KG1 (cell line): ENCODE measurements around the gene TMEM60.
"Not testable (repeated sequence)": the region's sequence is repeated elsewhere in the genome, so short reads cannot be mapped to it uniquely, and the experiment has no call there.

Experiments
- DNase-seq: peaks from one replicate; lab custom pipeline; 2025; lab: John Stamatoyannopoulos, UW

Gene TMEM60, protein sequence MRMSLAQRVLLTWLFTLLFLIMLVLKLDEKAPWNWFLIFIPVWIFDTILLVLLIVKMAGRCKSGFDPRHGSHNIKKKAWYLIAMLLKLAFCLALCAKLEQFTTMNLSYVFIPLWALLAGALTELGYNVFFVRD

DNA sequence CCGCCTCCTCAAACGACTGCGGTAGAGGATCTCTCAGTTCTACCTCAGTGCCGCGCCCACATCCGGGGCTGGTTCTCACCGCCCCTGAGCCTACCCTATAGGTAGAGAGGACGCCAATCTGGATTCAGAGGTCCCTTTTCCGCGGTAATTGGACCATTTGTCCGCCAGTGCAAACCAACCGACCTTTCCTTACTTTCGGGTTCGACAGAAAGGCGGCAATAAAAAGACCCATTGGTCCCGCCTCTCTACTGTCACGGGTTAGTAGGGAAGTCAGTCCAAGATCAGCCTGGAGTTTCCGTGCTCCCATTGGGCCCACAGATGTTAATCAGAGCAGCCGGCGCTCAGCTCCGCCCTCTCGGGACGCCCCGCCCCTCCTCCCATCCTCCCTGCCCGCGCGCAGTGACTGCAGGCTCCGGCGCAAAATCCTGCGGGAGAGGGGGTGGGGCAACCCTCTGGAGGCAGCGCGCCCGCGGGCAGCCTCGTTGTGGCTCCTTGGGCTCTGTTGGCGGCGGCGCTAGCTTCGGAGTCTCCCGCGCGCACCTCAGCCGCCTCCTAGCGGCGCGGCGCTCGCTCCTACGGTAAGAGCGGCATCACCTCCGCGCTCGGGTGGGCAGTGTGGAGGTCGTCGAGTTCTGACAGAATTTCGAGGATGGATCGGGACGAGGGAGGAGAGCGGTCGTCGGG is at the start of gene TMEM60, which contains the start of gene PHTF2:
TMEM60 (minus strand) TSS at position 41 of the 684 bp plus-strand sequence. CDS start 4,061 bp downstream, outside the sequence.
PHTF2 (plus strand) TSS at position 380 of the 684 bp plus-strand sequence.
- peak; percentile 91 for DNase-seq

DNA sequence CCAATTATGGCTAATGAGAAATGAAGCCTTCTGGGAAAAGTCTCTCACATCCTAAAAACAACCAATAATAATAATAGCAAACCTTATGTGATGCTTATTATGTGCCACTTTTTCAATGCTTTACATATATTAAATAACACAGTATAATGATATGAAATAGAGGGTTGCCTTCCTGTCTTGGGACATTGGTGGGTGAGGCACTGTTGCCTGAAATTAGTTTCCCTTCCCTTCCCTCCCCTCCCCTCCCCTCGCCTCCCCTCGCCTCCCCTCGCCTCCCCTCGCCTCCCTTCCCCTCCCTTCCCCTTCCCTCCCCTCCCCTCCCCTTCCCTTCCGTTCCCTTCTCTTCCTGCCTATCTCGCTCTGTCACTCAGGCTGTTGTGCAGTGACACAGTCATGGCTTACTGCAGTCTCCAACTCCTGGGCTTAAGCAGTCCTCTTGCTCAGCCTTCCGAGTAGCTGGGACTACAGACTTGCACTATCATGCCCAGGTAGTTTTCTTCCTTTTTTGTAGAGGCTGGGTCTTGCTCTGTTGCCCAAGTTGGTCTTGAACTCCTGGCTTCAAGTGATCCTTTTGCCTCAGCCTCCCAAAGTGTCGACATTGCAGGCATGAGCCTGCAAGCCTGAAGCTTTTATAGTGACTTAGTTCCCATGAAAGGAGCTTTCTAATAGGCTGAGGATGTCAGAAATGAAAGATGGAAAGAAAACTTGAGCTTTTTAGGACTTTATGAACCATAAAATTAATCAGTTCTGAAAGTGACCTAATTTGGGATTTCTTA is 48.3 kb upstream of the TMEM60 start:
- no peak for DNase-seq

DNA sequence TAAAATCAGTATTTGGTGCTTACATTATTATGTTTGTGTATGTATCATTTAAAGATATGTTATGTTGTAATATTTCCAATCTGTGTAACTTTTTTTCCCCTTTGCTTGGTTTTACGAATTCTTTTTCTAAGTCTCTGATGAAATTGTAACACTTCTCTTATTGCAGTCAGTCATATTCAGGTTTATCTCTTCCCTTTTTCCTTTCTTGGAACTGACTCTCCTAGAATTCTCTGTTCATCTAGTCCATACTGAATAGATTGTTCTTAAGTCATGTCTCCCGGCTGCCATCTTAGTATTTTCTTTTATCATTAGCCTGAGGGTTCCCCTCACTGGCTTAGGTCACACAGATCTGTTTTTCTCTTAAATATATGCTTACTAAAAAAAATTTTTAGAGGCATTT is 45.0 kb upstream of the TMEM60 start:
- no peak for DNase-seq

DNA sequence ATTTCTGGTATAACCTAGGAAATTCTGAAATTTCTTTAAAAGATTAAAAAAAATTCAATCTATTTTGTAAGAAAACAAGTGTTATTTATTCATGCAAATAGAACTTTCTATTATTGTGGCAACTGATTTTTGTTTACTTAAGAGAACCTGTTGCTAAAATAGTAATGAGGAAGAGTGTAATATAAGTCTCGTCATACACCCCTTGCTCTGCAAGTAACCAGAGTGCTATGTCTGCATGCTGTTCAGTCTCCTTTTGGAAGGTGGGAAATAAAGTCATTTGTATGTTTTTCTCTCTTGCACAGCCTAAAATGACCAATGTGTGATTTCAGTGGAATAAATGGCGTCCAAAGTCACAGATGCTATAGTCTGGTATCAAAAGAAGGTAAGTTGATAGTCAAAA is 41.7 kb upstream of the TMEM60 start:
- DNase-seq, result no peak

DNA sequence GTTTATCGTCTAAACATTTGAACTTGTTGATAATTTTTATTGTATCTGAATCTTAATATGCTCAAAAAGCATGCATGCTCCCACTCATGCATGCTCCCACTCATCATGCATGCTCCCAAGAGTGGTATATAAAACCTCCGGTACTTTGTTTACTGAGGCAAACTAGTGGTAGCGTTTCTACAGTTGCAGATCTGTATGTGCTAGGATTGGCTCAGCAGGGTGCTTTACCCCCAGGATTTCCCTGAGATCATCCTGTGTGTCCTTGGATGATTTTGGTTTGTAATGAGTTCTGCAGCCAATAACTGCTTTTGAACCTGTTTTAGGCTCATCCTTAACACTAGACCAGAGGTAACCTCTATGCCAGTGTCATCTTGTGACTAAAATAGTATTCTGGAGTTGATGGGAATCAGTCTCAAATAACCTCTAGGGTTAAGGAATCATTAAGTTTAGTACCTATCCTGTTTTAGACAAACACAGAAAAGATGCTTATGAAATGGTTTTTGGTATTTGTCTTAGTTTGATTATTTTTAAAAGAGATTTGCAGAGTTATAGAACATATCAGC is 40.8 kb upstream of the TMEM60 start:
- DNase-seq, result no peak

DNA sequence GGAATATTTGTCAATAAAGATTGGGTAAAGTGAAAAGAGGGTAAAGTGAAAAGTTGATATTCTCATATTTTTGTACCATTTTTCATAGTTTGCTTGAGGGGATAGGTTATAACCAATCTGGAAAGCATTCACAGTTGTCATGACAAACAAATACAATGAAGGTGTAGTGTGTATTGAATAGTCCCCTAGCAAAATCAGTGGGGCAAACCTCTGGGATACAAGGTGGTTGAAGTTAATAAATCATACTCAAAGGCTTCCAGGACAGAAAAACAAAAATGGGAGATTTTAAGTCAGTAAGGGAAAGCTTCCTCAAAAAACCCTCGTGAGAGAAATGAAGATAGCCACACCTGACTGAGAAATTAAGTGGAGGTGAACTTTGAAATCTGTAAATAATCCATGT is 39.7 kb upstream of the TMEM60 start:
- DNase-seq, result no peak

DNA sequence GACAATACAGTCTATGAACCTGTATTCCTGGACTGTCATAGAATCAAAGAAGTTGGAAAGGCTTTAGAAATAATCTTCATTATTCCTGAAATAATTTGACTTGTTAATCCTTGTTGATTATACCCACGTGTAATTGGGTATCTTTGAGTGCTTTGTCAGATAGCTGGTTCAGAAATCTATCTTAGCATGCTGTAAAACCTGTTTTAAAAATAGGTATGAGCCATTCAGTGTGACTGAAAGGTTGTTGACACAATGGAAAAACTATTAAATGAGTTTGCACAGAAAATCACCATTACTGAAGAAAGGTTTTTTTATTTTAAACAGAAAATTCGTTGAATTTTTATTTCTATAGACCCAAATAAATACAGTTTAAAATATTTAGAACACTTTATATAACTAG is 39.0 kb upstream of the TMEM60 start:
- DNase-seq, result no peak

DNA sequence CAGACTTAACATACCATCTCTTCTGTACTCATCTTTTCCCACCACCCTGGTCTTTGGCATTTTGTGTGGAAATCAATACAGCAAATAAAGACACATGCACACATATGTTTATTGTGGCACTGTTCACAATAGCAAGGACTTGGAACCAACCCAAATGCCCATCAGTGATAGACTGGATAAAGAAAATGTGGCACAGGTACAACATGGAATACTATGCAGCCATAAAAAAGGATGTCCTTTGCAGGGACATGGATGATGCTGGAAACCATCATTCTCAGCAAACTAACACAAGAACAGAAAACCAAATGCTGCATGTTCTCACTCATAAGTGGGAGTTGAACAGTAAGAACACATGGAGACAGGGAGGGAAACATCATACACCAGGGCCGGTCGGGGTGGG is 38.2 kb upstream of the TMEM60 start:
- DNase-seq, result not testable (repeated sequence)

DNA sequence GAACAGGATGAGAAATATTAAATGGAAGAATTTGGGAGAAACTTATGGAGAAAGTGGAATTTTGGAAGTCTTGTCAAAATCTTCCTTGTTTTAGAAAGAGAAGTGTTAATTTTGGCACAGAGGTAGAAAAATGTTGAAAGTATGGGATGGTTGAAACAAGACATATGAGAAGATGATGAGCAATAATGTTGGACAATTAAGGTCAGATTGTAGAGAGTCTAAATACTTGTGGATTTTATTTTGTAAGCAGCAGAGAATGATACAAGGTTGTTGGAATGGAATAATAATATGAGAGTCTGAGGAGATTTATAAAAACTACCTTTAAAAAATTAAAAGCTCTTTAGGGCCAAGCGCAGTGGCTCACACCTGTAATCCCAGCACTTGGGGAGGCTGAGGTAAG is 34.9 kb upstream of the TMEM60 start:
- no peak for DNase-seq

DNA sequence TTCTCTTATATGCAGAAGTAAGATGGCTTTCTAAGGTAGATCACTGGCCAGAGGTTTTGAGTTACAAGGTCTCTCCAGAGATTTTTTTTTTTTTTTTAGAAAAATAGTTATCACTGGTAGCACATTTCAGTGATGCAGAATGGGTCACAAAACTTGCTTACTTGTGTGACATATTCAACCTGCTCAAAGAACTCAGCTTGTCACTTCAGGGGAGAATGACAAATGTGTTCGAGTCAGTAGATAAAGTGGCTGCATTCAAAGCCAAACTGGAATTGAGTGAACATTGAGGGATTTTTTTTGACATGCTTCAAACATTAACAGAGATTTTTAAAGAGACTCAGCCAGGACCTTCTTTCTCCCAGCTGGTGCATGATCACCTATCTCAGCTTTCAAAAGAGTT is 33.7 kb upstream of the TMEM60 start:
- no peak for DNase-seq

DNA sequence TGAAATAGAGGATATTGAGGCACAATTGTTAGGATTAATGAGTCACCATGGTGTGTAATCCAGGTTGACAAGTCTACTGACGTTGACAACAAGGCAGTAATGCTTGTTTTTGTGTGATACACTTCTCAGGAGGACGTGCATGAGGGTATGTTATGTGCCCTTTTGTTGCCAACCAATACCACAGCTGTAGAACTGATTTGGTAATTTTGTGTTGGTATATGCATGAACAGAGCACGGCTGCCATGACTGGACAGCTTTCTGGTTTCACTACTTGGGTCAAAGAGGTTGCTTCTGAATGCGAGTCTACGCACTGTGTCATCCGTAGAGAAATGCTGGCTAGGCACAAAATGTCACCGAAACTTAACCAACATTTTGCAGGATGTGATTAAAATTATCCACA is 33.2 kb upstream of the TMEM60 start:
- DNase-seq, result no peak

DNA sequence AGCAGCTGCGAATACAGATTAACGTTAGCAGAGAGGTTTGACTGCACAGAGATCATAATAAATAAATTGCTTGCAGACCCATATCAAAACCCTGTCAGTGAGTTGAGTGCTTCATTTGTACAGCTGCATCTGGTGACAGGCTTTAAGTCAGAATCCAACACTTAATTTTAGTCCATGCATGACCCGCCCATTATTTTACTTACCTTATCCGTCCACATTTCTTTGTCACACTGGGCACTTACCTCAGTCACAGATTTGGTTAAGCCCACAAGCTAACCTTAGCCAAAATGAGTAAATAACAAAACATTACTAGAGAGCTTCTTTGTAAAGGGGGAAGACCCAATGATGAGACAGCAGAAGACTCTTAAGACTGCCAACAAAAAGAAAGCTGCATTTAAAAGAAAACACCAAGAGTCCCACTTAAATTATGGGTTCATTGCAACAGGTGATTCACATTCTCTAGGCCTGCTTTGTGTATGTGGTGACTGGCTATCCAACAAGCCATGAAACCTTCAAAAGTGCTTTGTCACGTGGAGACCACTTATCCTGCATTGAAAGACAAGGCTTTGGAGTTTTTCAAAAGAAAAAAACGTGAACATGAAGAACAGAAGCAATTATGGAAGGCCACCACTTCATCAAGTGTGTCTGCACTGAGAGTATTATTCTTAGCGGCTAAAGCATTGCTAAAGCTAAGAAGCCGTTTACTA is 32.6 kb upstream of the TMEM60 start:
- DNase-seq, result no peak

DNA sequence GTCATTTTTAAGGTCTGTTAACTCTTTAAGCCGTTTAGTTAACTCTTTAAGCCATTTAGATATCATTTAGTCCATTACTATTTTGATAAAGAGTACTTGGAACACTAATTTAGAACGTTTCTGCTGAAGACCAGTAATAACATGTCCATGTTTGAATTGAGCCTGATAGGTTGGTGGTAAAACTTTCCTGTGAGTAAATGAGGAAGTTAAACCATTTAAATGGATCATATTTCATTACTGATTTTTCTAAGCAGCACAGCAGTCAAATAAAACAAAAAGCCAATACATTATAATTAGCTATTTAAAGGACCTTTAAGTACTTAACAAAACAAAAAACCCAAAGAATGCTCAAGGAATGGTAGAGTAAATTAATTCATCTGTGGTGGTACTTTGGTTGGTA is 29.8 kb upstream of the TMEM60 start:
- DNase-seq, result peak; percentile 14

DNA sequence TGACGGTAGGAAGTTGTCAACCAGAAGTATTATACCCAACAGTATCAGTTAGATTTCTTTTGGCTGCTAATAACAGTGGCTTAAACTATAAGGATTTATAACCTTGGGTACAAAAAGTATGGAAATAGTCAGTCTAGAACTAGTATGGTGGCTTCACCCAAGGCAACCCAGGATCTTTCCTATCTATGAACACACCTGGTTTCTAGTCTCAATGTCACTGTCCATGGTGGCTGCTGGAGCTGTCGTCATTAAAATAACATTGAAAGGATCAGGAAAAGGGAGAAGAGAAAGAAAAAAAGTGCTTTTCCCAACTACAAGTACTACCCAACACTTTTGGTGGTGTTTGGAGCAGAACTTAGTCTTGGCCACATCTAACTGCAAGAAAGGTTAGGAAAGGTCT is 28.1 kb upstream of the TMEM60 start:
- DNase-seq, result no peak

DNA sequence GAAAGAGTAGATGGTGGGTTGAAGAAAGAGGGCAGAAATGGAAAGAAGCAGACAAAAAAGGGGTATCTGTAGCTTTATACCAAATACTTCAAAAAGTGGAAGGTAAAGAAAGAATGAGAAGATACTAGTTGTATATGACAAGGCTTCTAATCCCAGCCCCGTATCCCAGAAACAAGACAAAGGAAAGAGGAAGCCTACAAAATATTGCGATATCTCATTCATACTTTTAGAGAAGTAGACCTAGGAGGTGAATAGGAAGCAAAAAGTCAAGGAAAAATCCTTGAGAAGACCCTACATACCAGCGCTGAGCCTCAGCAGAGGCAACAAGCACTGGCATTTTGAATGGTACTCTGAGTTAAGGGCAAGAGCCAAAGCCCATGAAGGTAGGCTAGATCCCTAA is 26.9 kb upstream of the TMEM60 start:
- DNase-seq, result no peak

DNA sequence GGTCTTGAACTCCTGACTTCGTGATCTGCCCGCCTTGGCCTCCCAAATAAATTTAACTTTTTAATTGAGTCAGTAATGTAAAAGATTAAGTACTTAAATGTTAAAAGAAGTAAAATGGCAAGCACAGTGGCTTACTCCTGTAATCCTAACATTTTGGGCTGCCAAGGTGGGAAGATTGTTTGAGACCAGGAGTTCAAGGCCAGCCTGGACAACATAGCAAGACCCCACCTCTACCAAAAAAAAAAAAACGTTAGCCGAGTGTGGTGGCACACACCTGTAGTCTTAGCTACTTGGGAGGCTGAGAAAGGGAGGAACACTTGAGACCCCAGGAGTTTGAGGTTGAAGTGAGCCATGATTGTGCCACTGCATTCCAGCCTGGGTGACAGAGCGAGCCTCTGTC is 26.4 kb upstream of the TMEM60 start:
- DNase-seq, result no peak

DNA sequence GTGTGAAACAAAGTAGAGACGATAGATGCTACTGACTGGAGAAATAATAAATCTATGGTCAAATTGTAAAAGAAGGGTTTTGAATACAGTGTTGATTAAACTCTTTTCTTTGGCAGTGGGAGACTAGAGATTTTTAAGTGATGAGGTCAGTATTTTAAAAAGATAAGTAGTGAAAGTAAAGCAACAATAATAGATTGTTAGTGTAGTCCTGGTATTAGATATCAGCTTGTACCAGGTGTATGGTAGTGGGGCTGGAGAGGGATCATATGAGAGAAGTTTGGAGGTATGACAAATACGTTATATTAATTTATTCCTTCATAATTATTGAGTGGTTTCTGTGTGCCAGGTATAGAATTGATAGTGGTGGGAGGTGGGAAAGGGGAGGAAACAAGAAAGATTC is 25.6 kb upstream of the TMEM60 start:
- no peak for DNase-seq

DNA sequence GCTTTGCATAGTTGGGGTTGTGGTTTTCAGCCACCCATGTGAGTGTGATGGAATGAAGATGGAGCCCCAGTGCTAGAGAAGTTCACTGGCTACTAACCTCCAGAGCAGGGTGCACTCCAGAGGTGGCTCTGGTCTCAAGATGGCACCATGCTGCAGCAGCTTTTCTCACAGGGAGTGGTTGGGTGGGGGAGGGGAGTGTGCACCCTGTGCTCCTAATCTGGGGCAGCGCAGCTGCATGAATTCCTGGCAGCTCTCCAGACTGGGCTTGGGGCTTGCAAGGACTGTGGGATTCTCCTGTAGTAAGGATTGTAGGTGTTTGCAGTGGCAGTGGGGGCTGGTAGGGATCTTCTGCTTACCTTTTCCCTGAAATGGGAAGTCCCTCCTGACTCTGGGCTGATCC is 24.0 kb upstream of the TMEM60 start:
- no peak for DNase-seq

DNA sequence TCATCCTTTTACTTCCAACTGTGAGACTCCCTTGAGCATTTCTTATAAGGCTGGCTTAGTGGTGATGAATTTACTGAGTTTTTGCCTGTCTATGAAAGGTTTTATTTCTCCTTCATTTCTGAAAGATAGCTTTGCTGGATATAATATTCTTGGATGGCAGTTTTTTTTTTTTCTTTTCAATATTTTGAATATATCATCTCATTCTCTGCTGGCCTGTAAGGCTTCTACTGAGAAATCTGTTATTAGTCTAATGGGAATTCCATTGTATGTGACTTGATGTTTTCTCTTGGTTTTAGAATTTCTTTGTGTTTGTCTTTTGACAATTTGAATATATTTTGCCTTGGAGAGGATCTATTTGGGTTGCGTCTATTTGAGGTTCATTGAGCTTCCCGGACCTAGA is 22.7 kb upstream of the TMEM60 start:
- DNase-seq, result no peak

DNA sequence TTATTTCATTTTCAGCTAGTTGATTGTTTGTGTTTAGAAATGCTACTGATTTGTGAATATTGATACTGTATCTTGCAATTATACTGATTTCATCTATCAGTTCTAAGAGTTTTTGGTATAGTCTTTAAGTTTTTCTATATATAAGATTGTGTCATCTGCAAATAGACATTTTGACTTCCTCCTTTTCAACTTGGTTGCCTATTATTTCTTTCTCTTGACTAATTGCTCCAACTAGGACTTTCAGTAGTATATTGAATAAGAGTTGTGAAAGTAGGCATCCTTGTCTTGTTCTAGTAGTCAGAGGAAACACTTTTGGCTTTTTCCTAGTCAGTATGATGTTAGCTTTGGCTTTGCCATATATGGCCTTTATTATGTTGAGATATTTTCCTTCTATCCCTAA is 20.8 kb upstream of the TMEM60 start:
- no peak for DNase-seq

DNA sequence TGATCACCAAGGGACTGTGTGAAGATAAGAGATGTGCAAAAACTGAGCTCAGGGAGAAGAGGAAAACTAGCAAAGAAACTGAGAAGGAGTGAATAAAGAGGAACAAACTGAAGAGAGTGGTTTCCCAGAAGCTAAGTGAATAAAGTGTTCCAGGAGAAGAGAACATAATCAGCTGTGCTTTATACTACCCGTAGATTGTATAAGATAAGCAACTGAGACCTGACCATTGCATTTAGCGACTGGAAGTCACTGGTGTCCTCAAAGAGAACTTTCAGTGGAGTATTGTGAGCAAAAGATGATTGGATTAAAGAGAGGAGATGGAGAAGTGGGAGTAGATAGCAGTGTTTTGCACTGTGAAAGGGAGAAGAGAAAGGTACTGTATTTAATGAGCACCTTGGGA is 14.9 kb upstream of the TMEM60 start:
- DNase-seq, result no peak

DNA sequence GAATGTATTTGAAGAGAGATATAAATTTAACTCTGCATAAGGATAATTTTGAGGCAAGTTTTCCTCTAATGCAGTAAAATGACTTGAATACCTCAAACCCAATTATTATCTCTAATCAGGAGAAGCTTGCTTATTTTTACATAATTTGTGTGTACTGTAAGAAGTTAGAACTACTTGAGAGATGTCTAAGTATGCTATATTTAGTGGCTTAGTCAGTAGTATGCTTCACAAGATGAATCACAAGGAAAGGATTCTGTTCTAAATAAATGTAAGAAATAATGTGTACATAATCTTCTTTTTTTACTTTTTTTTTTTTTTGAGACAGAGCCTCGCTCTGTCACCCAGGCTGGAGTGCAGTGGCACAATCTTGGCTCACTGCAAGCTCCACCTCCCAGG is 14.1 kb upstream of the TMEM60 start:
- DNase-seq, result no peak
